ENCODE measurements around the gene ANO4.
"Not testable (repeated sequence)": the region's sequence is repeated elsewhere in the genome, so short reads cannot be mapped to it uniquely, and the experiment has no call there.

The ANO4 gene

DNA sequence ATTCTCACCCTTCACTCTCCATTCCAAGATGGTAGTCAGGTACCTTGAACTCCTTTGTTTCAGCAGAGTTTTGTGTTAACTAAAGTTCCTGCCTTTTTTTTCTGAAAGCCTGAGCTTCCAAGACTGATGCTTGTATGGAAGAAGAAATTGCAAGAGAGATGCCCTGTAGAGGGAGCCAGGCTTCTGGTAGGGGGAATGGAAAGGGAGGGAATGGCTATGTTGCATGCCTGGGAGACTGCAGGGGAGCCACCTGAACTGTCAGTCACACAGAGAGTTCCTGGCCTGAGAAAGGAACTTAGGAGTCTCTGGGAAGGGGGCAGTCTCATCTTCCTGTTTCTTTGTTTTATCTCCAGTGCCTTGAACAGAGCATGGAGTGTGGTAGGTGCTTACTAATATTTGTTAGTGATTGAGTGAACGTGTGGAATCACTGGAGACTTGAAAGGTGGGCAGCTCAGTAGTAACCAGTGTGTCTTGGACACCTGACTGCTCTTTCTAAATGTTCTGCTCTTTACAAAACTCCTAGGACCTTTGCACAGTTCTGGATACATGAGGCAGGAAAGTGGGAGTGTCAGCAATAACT, 132.2 kb downstream of the ANO4 start:
- no peaks in the 10 kb centered on the region for H3K9me3 ChIP-seq (ENCODE audit: control insufficient read depth, insufficient read depth, low read length)
- H3K9ac ChIP-seq (ENCODE audit: low read depth, low read length), result no peak overlapping the region
- no peaks in the 10 kb centered on the region for H3K36me3 ChIP-seq (ENCODE audit: insufficient read depth, low read length)
- peaks cover 3% of the 10 kb centered on the region; the same call in 1 of the 2 replicates for H3K4me1 ChIP-seq (ENCODE audit: insufficient read depth, low read length)

DNA sequence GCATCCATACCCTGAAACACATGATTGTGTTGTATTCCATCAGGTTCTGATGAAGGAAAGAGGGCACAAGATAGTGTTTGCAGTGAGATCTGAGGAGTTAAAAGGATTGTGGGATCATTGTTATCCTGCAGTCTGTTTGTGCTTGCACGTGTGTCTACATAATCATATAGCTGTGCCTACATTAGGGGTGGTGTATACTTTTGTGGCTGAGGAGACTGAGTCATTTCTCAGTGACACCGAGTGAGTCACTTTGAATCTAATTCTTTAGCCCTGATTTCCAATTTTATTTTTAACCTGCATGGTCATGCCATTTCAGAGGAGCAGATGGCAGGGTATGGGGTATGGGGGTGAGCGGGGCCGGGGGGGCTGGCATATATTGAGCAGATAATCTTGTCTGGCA, 133.2 kb downstream of the ANO4 start:
- Histone ChIP-seq H3K36me3 (ENCODE audit: insufficient read depth, low read length) (no peaks in the 10 kb centered on the region), H3K4me1 (ENCODE audit: insufficient read depth, low read length) (peaks cover 3% of the 10 kb centered on the region; the same call in 1 of the 2 replicates), H3K9ac (ENCODE audit: low read depth, low read length) (no peak overlapping the region)

DNA sequence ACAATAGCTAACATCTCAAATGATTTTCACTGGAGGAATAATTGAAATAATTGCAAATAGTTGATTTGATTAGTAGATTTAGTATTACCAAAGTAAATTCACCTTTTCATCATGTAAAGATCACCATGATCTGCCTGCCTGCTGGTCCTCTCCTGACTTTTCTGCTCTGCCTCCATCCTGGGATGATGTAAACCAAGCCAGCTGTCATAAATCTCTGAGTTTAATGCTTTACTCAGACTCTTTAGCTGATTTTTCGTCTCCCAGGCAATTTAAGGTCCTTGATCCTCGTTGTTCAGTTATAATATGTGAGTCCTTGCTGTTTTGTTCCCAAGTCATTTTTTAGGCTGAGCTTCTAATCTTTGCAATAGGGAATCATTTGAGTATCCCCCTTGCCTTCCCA, 138.0 kb downstream of the ANO4 start:
- no peak overlapping the region for H3K9ac ChIP-seq (ENCODE audit: low read depth, low read length)
- no peaks in the 10 kb centered on the region for H3K9me3 ChIP-seq (ENCODE audit: control insufficient read depth, insufficient read depth, low read length)
- no peaks in the 10 kb centered on the region for H3K36me3 ChIP-seq (ENCODE audit: insufficient read depth, low read length)
- H3K4me1 ChIP-seq (ENCODE audit: insufficient read depth, low read length), result no peaks in the 10 kb centered on the region

More for the DNA sequence above, 133.2 kb downstream of the ANO4 start:
- H3K9me3 ChIP-seq (ENCODE audit: control insufficient read depth, insufficient read depth, low read length), result no peaks in the 10 kb centered on the region

DNA sequence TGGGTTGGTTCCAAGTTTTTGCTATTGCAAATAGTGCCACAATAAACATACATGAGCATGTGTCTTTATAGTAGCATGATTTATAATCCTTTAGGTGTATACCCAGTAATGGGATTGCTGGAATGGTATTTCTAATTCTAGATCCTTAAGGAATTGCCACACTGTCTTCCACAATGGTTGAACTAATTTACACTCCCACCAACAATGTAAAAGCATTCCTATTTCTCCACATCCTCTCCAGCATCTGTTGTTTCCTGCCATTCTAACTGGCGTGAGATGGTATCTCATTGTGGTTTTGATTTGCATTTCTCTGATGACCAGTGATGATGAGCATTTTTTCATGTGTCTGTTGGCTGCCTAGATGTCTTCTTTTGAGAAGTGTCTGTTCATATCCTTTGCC, 139.0 kb downstream of the ANO4 start:
- not testable (repeated sequence) for H3K9ac ChIP-seq (ENCODE audit: low read depth, low read length); H3K9me3 ChIP-seq (ENCODE audit: control insufficient read depth, insufficient read depth, low read length); H3K4me1 ChIP-seq (ENCODE audit: insufficient read depth, low read length); H3K36me3 ChIP-seq (ENCODE audit: insufficient read depth, low read length)

DNA sequence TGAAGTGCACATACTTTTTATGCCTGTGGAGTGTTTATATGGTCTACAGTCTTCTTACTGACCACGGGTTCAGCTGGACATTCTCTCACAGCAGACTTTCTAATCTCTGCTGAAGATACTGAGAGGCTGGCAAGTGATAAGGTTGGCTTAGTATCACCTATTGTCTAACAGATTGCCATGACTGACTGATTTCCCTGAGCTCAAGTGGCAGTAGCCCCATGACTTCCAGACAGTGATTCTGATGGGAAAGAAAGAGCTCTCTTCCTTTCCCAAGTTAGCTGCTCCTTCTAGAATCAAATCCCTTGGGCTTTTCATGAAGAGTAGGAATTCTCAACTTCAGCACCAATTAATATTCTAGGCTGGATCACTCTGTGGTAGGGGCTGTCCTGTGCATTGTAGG, 141.4 kb downstream of the ANO4 start:
- no peaks in the 10 kb centered on the region for H3K36me3 ChIP-seq (ENCODE audit: insufficient read depth, low read length)

DNA sequence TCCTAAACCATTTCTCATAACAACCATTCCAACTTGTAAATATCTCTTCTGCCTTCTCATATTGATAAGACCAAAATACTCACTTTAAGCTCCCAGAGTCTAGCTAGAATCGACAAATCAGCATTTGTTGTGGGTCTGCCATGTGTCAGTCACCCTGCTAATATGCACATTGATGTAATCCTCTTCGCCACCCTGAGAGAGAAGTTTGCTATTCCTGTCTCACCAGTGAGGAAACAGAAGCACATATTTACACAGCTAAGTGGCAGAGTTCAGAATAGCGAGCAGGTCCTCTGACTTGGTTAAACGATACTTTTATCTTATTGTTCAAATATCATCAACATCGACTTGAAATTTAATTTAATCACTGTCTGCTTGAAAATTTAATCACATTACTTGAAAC, 142.1 kb downstream of the ANO4 start:
- H3K36me3 ChIP-seq (ENCODE audit: insufficient read depth, low read length), result no peaks in the 10 kb centered on the region
- H3K4me1 ChIP-seq (ENCODE audit: insufficient read depth, low read length), result no peaks in the 10 kb centered on the region
- H3K9me3 ChIP-seq (ENCODE audit: control insufficient read depth, insufficient read depth, low read length), result no peaks in the 10 kb centered on the region
- no peak overlapping the region for H3K9ac ChIP-seq (ENCODE audit: low read depth, low read length)

More for the DNA sequence above, 141.4 kb downstream of the ANO4 start:
- no peak overlapping the region for H3K9ac ChIP-seq (ENCODE audit: low read depth, low read length)
- H3K9me3 ChIP-seq (ENCODE audit: control insufficient read depth, insufficient read depth, low read length), result no peaks in the 10 kb centered on the region
- H3K4me1 ChIP-seq (ENCODE audit: insufficient read depth, low read length), result no peaks in the 10 kb centered on the region

DNA sequence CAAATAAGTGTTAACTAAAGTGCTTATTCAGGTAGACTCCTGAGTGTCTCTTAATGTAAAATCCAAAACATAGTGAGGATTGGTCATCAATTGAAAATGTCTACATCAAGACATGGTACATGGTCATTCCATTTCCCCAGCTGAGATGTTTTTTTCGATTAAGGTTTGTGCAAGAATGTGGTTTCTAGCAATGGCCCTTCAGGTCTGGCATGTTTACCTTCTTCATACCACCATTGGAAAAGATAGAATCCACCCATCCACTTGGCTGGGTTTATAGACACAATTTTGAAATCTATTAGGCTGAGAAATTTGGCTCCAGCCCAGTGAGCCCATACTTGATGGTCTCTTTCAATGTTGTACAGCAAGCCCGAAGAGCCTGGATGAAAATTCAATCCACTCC, 145.9 kb downstream of the ANO4 start:
- Histone ChIP-seq H3K9ac (ENCODE audit: low read depth, low read length) (no peak overlapping the region), H3K4me1 (ENCODE audit: insufficient read depth, low read length) (no peaks in the 10 kb centered on the region), H3K36me3 (ENCODE audit: insufficient read depth, low read length) (no peaks in the 10 kb centered on the region), H3K9me3 (ENCODE audit: control insufficient read depth, insufficient read depth, low read length) (no peaks in the 10 kb centered on the region)

DNA sequence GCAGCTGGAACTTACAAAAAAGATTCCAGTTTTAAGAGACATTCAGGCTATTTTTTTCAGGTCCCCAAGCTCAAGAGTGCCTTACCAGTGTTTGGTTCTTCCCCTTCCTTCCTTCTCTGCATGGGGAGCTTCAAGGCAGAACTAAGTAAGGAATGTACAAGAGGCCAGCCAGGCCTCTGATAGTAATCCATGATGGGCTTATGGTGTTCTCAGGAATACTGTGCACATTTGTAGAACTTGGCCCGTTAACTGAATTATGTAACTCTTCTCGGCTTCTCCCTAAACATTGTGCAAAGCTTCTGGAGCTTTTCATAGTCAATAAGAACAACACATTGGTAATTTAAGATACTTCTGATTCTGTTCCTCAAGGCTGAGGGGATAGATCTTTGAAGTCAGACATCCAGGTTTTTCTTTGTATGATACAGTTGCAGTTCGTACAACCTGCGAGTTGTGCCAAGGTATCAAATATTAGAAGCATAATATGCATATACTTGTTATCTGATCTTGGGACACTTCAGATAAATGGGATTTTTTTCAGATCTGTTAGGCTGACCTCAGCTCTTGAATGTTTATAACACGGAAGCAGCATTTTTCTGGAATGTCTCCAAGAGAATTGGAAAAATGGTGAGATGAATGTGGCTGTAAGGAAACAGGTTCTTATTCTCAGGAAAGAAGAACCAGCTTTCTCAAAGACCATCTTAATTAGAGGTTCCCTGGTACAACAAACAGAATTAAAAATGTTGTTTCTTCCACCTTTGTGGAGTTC, 148.6 kb downstream of the ANO4 start:
- no peaks in the 10 kb centered on the region for H3K4me1 ChIP-seq (ENCODE audit: insufficient read depth, low read length)
- H3K9ac ChIP-seq (ENCODE audit: low read depth, low read length), result no peak overlapping the region
- no peaks in the 10 kb centered on the region for H3K9me3 ChIP-seq (ENCODE audit: control insufficient read depth, insufficient read depth, low read length)
- no peaks in the 10 kb centered on the region for H3K36me3 ChIP-seq (ENCODE audit: insufficient read depth, low read length)

DNA sequence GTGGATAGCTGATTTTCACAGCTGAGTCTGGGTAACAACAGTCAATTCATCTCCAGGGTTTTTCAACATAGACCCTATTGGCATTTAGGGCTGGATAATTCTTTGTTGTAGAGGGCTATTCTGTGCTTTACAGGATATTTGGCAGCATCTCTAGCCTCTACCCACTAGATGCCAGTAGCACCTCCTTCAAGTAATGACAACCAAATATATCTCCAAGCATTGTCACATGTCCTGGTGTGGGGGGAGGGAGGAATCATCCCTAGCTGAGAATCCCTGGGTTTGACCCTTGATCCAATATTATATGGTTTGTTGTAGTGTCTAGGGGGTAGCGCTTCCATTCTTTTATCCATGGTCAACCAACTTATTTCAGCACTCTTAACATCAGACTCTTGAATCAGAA, 157.2 kb downstream of the ANO4 start:
- Histone ChIP-seq H3K4me1 (ENCODE audit: insufficient read depth, low read length) (peaks cover 42% of the 10 kb centered on the region), H3K9ac (ENCODE audit: low read depth, low read length) (no peak overlapping the region), H3K9me3 (ENCODE audit: control insufficient read depth, insufficient read depth, low read length) (no peaks in the 10 kb centered on the region), H3K36me3 (ENCODE audit: insufficient read depth, low read length) (no peaks in the 10 kb centered on the region)

DNA sequence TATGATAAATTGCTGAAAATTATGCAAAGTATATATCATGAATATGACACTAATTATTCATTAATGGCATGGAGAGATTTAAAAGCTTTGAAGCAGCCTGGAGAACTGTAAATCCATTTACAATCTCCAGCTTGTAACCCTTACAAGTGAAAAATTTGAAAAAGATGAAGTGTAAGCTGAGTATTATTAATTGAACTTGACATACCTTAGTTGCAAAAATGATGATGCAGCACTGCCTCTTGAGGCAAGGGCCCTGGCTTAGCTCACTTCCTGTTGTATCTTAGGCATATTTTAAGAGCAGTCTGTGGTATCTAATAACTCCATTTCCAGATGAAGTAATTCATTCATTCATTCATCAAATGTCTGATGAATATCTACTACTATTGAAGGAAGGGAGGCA, 158.6 kb downstream of the ANO4 start:
- Histone ChIP-seq H3K9ac (ENCODE audit: low read depth, low read length) (no peak overlapping the region), H3K36me3 (ENCODE audit: insufficient read depth, low read length) (no peaks in the 10 kb centered on the region), H3K9me3 (ENCODE audit: control insufficient read depth, insufficient read depth, low read length) (no peaks in the 10 kb centered on the region), H3K4me1 (ENCODE audit: insufficient read depth, low read length) (peaks cover 44% of the 10 kb centered on the region)

DNA sequence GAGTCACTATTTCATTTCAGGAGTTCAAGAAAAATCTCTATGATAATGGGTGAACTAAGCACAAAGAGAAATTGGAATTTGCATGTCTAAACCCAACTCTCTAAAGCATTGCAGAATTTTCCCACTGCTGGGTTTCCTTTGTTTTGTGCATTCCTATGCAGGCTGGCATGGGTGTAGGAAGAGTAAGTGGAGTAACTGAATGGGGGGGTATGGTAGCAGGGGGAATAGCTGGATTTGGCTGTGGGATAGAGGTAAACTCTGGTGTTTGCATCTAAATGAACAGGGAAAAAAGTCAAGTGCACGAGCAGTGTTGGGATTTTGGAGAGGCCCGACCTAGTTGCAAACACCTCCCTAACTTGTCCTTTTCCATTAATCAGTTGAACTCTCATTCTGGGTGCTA, 159.1 kb downstream of the ANO4 start:
- no peaks in the 10 kb centered on the region for H3K36me3 ChIP-seq (ENCODE audit: insufficient read depth, low read length)
- H3K4me1 ChIP-seq (ENCODE audit: insufficient read depth, low read length), result peaks cover 44% of the 10 kb centered on the region

DNA sequence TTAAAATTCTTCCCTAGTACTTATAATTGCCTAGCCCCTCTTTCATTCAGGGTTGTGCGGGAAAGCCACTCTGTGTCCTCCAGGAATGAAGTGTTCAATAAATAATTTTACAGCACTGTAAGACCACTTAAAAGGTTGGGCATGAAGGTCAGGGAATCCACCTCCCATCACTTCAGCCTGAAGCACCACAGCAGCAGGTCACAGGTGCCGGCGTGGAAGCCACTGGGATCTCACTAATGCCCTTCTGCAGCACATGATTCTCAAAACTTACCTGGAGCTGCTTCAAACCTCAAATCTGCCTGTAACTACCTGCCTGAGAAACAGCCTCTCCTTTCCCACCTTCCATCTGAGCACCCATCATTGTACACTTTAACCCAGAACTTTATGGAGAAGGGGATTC, 159.5 kb downstream of the ANO4 start:
- peaks cover 44% of the 10 kb centered on the region for H3K4me1 ChIP-seq (ENCODE audit: insufficient read depth, low read length)
- no peak overlapping the region for H3K9ac ChIP-seq (ENCODE audit: low read depth, low read length)
- H3K36me3 ChIP-seq (ENCODE audit: insufficient read depth, low read length), result no peaks in the 10 kb centered on the region
- H3K9me3 ChIP-seq (ENCODE audit: control insufficient read depth, insufficient read depth, low read length), result no peaks in the 10 kb centered on the region

More for the DNA sequence above, 159.1 kb downstream of the ANO4 start:
- Histone ChIP-seq H3K9ac (ENCODE audit: low read depth, low read length) (no peak overlapping the region), H3K9me3 (ENCODE audit: control insufficient read depth, insufficient read depth, low read length) (no peaks in the 10 kb centered on the region)

DNA sequence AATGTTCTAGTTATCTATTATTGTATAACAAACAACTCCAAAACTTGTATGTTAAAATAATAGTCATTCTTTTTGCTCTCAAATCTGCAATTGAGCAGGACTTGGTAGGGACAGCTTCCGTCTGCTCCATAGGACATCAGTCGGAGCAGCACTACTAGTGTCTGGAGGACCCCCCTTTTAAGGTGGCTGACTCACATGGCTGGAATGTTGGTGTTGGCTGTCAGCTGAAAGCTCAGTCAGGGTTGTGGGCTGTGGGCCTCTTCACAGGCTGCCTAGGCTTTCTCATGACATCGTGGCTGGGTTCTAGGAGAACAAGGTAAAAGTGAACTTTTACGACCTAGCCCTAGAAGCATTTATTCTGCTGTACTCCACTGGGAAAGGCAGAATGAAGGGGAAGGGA, 160.6 kb downstream of the ANO4 start:
- H3K4me1 ChIP-seq (ENCODE audit: insufficient read depth, low read length), result peaks cover 44% of the 10 kb centered on the region
- H3K36me3 ChIP-seq (ENCODE audit: insufficient read depth, low read length), result no peaks in the 10 kb centered on the region
- no peak overlapping the region for H3K9ac ChIP-seq (ENCODE audit: low read depth, low read length)
- no peaks in the 10 kb centered on the region for H3K9me3 ChIP-seq (ENCODE audit: control insufficient read depth, insufficient read depth, low read length)

DNA sequence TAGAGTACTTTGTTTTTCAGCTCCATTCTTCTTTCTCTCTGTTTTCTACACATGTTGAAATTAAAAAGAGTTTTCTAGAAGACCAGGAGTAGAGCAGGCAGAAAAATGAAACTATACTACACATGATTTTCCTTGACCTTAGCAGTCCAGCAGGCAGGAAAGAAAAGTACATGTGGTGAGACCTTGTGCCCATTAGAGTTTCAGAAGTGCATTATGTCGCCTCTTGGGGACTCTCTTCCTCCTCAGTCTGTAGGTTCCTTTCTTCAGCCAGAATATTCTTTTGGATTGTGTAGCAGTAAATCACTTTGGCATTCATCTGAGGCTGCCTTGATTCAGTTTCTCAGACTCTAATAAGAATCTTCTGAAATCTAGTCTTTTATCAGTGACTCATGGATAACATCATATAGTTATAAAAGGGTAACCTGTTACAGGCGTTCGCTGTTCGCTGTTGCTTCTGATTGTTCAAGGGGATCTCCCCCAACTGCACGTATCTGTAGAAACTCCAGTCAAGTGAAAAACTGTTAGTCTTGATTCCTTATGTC, 161.8 kb downstream of the ANO4 start:
- peaks cover 44% of the 10 kb centered on the region for H3K4me1 ChIP-seq (ENCODE audit: insufficient read depth, low read length)
- no peaks in the 10 kb centered on the region for H3K36me3 ChIP-seq (ENCODE audit: insufficient read depth, low read length)
- no peak overlapping the region for H3K9ac ChIP-seq (ENCODE audit: low read depth, low read length)
- H3K9me3 ChIP-seq (ENCODE audit: control insufficient read depth, insufficient read depth, low read length), result no peaks in the 10 kb centered on the region

DNA sequence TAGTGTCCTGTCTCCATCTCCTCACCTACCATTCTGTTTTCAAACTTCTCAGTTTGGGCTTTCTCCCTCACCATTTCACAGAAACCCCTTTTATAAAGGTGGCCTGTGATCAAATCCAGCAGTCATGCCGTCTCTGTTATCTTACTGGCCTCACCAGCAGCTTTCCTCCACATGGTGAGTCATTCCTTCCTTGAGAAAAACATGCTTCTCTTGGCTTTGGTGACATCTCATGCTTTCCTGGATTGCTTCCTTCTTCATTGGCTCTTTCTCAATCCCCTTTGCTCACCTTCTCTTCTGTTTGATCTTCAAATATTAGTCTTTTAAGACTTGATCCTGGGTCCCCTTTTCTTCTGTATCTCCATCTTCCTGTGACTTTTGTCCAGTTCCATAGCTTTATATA, 164.9 kb downstream of the ANO4 start:
- H3K9me3 ChIP-seq (ENCODE audit: control insufficient read depth, insufficient read depth, low read length), result no peaks in the 10 kb centered on the region
- no peaks in the 10 kb centered on the region for H3K36me3 ChIP-seq (ENCODE audit: insufficient read depth, low read length)
- peaks cover 33% of the 10 kb centered on the region for H3K4me1 ChIP-seq (ENCODE audit: insufficient read depth, low read length)
- no peak overlapping the region for H3K9ac ChIP-seq (ENCODE audit: low read depth, low read length)

All from ES-I3 (cell line).